ENCODE data around the gene SKA3.
"Not testable (repeated sequence)": the region's sequence is repeated elsewhere in the genome, so short reads cannot be mapped to it uniquely, and the experiment has no call there.

Gene SKA3

DNA sequence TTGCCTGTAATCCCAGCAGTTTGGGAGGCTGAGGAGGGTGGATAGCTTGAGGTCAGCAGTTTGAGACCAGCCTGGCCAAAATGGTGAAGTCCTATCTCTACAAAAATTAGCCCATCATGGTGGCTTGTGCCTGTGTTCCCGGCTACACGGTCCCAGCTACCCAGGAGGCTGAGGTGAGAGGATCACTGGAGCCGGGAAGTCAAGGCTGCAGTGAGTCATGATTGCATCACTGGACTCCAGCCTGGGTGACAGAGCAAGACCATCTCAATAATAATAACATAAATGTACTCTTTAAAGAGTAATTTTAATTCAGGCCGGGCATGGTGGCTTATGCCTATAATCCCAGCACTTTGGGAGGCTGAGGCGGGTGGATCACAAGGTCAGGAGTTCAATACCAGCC is 38.7 kb downstream of the SKA3 start:
- H3K79me2 ChIP-seq (ENCODE audit: control insufficient read depth, low read length) = peaks cover 31% of the 10 kb centered on the region
- H4K20me1 ChIP-seq (ENCODE audit: control insufficient read depth, insufficient read depth, low read depth, low read length) = no peaks in the 10 kb centered on the region; the same call in 1 of the 2 replicates
- no peak overlapping the region for H3K4me3 ChIP-seq (ENCODE audit: low read length)
- no peak overlapping the region for H3K27ac ChIP-seq (ENCODE audit: low read depth, low read length)
- no peak for TF ChIP-seq EZH2phosphoT487 (IDR thresholded peaks at IDR 0.05; ENCODE audit: borderline replicate concordance, low read length)
- TF ChIP-seq, protein P1, sequence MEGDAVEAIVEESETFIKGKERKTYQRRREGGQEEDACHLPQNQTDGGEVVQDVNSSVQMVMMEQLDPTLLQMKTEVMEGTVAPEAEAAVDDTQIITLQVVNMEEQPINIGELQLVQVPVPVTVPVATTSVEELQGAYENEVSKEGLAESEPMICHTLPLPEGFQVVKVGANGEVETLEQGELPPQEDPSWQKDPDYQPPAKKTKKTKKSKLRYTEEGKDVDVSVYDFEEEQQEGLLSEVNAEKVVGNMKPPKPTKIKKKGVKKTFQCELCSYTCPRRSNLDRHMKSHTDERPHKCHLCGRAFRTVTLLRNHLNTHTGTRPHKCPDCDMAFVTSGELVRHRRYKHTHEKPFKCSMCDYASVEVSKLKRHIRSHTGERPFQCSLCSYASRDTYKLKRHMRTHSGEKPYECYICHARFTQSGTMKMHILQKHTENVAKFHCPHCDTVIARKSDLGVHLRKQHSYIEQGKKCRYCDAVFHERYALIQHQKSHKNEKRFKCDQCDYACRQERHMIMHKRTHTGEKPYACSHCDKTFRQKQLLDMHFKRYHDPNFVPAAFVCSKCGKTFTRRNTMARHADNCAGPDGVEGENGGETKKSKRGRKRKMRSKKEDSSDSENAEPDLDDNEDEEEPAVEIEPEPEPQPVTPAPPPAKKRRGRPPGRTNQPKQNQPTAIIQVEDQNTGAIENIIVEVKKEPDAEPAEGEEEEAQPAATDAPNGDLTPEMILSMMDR (IDR thresholded peaks at IDR 0.05; ENCODE audit: low read depth, low read length, poor library complexity, severe bottlenecking) = no peak
- peaks cover 6% of the 10 kb centered on the region; the same call in 1 of the 2 replicates for H3F3A ChIP-seq (ENCODE audit: control insufficient read depth, insufficient read depth)
- no peak overlapping the region for H3K4me2 ChIP-seq (ENCODE audit: low read length)
- peaks cover 23% of the 10 kb centered on the region for H3K36me3 ChIP-seq (ENCODE audit: control insufficient read depth, low read length)
- no peaks in the 10 kb centered on the region for H3K9me3 ChIP-seq (ENCODE audit: control insufficient read depth, insufficient read depth, low read length)
- peaks cover 6% of the 10 kb centered on the region for H3K27me3 ChIP-seq (ENCODE audit: control insufficient read depth, low read length)
- H3K4me1 ChIP-seq (ENCODE audit: control insufficient read depth, low read length) = peaks cover 20% of the 10 kb centered on the region
- H3K9me2 ChIP-seq (replicated peaks; ENCODE audit: control insufficient read depth, low read length) = no peaks in the 10 kb centered on the region

DNA sequence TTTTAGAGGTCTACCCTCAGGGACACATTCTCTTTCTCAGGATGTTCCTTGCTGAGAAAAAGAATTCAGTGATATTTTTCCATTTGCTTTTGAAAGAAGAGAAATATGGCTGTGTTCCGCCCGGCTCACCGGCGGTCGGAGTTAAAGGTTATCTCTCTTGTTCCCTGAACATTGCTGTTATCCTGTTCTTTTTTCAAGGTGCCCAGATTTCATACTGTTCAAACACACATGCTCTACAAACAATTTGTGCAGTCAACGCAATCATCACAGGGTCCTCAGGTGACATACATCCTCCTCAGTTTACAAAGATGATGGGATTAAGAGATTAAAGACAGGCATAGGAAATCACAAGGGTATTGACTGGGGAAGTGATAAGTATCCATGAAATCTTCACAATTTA is 40.5 kb downstream of the SKA3 start:
- H3K9me2 ChIP-seq (replicated peaks; ENCODE audit: control insufficient read depth, low read length); H3K4me1 ChIP-seq (ENCODE audit: control insufficient read depth, low read length); H3K4me2 ChIP-seq (ENCODE audit: low read length); H3F3A ChIP-seq (ENCODE audit: control insufficient read depth, insufficient read depth); H3K9me3 ChIP-seq (ENCODE audit: control insufficient read depth, insufficient read depth, low read length); H3K36me3 ChIP-seq (ENCODE audit: control insufficient read depth, low read length); H3K27ac ChIP-seq (ENCODE audit: low read depth, low read length); H3K27me3 ChIP-seq (ENCODE audit: control insufficient read depth, low read length); H3K4me3 ChIP-seq (ENCODE audit: low read length); H4K20me1 ChIP-seq (ENCODE audit: control insufficient read depth, insufficient read depth, low read depth, low read length): not testable (repeated sequence)
- H3K79me2 ChIP-seq (ENCODE audit: control insufficient read depth, low read length) = peaks cover 12% of the 10 kb centered on the region

DNA sequence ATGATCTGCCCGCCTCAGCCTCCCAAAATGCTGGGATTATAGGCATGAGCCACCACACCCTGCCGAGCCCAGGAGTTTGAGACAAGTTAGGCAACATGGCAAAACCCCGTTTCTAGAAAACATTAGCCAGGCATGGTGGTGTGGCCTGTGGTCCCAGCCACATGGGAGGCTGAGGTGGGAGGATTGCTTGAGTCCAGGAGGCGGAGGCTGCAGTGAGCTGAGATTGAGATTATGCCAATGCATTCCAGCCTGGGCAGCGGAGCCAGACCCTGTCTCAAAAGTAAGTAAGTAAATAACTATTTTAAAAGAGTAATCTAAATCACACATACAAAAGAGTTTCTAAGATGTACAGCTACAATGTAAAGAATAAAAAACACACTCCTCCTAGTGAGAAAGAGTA is 41.9 kb downstream of the SKA3 start:
- H3K27me3 ChIP-seq (ENCODE audit: control insufficient read depth, low read length) = peaks cover 6% of the 10 kb centered on the region
- no peaks in the 10 kb centered on the region for H3K9me3 ChIP-seq (ENCODE audit: control insufficient read depth, insufficient read depth, low read length)
- H4K20me1 ChIP-seq (ENCODE audit: control insufficient read depth, insufficient read depth, low read depth, low read length) = no peaks in the 10 kb centered on the region
- H3F3A ChIP-seq (ENCODE audit: control insufficient read depth, insufficient read depth) = peaks cover 6% of the 10 kb centered on the region; the same call in 1 of the 2 replicates
- no peak overlapping the region for H3K27ac ChIP-seq (ENCODE audit: low read depth, low read length)
- H3K4me3 ChIP-seq (ENCODE audit: low read length) = no peak overlapping the region
- H3K4me2 ChIP-seq (ENCODE audit: low read length) = no peak overlapping the region
- H3K9me2 ChIP-seq (replicated peaks; ENCODE audit: control insufficient read depth, low read length) = no peaks in the 10 kb centered on the region
- H3K4me1 ChIP-seq (ENCODE audit: control insufficient read depth, low read length) = peaks cover 4% of the 10 kb centered on the region
- peaks cover 2% of the 10 kb centered on the region for H3K79me2 ChIP-seq (ENCODE audit: control insufficient read depth, low read length)
- no peaks in the 10 kb centered on the region for H3K36me3 ChIP-seq (ENCODE audit: control insufficient read depth, low read length)
- TF ChIP-seq, protein P1 (IDR thresholded peaks at IDR 0.05; ENCODE audit: low read depth, low read length, poor library complexity, severe bottlenecking) = no peak
- no peak for TF ChIP-seq EZH2phosphoT487 (IDR thresholded peaks at IDR 0.05; ENCODE audit: borderline replicate concordance, low read length)

DNA sequence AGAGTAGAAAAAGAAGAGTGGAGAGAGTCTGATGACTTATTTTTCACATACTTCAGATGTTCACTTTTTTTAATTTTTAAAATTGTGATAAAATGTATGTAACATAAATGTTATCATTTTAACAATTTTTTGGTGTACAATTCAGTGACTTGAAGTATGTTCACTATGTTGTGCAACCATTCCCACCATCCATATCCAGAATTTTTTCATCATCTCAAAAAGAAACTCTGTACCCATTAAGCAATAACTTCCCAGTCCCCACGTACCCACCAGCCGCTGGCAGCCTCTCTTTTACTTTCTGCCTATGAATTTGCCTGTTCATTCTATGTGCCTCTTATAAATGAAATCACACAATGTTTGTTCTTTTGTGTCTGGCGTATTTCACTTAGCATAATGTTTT is 43.3 kb downstream of the SKA3 start:
- TF ChIP-seq, protein P1 (IDR thresholded peaks at IDR 0.05; ENCODE audit: low read depth, low read length, poor library complexity, severe bottlenecking) = no peak
- TF ChIP-seq EZH2phosphoT487 (IDR thresholded peaks at IDR 0.05; ENCODE audit: borderline replicate concordance, low read length) = no peak
- no peak overlapping the region for H3K4me2 ChIP-seq (ENCODE audit: low read length)

More for the DNA sequence above, 43.3 kb downstream of the SKA3 start:
- Histone ChIP-seq H3F3A (ENCODE audit: control insufficient read depth, insufficient read depth) (no peaks in the 10 kb centered on the region), H3K4me1 (ENCODE audit: control insufficient read depth, low read length) (no peaks in the 10 kb centered on the region), H3K27ac (ENCODE audit: low read depth, low read length) (no peak overlapping the region), H3K9me3 (ENCODE audit: control insufficient read depth, insufficient read depth, low read length) (no peaks in the 10 kb centered on the region), H4K20me1 (ENCODE audit: control insufficient read depth, insufficient read depth, low read depth, low read length) (no peaks in the 10 kb centered on the region), H3K79me2 (ENCODE audit: control insufficient read depth, low read length) (no peaks in the 10 kb centered on the region), H3K4me3 (ENCODE audit: low read length) (no peak overlapping the region), H3K27me3 (ENCODE audit: control insufficient read depth, low read length) (peaks cover 6% of the 10 kb centered on the region), H3K9me2 (replicated peaks; ENCODE audit: control insufficient read depth, low read length) (no peaks in the 10 kb centered on the region), H3K36me3 (ENCODE audit: control insufficient read depth, low read length) (no peaks in the 10 kb centered on the region)

All from DOHH2 (cell line).